GM19372 (cell line): ENCODE results near the gene DOCK9.
"Not testable (repeated sequence)": the region's sequence is repeated elsewhere in the genome, so short reads cannot be mapped to it uniquely, and the experiment has no call there.

Experiments
- ATAC-seq: cut with Tn5 transposase; IDR thresholded peaks from one replicate; pipeline ENCODE4 v1.9.1; 2021; ENCODE audit warnings: mild to moderate bottlenecking, low read depth, moderate library complexity; ENCODE audit not compliant: unreplicated experiment

Gene DOCK9

DNA sequence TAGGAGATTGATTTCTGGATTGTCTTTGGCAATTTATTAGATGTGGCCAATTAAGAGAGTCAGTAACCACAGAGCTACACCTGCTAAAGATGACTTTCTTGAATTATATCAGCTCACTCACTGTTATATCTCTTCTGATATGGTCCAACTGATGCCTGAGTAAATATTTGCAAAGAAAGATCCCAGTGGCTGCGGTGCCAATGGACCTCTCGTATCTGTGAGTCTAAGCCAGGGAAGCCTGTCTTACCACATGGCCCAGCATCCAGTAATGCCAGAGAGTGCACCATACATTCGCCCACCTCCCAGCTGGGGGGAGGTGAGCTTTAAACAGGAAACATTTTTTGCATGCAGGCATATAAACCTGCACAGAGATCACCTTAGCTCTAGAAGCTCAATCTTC, 142.7 kb downstream of the DOCK9 start:
- no peak for ATAC-seq

- no peak for ATAC-seq
Measured at GRCh38 chr13:98834254-98834960, 143.5 kb downstream of the DOCK9 start.

- no peak for ATAC-seq
Measured at GRCh38 chr13:98831236-98831635, 146.6 kb downstream of the DOCK9 start.

GRCh38 chr13:98829541-98829940, 148.3 kb downstream of the DOCK9 start:
- ATAC-seq, result no peak

GRCh38 chr13:98828614-98829013, 149.2 kb downstream of the DOCK9 start:
- ATAC-seq, result no peak

DNA sequence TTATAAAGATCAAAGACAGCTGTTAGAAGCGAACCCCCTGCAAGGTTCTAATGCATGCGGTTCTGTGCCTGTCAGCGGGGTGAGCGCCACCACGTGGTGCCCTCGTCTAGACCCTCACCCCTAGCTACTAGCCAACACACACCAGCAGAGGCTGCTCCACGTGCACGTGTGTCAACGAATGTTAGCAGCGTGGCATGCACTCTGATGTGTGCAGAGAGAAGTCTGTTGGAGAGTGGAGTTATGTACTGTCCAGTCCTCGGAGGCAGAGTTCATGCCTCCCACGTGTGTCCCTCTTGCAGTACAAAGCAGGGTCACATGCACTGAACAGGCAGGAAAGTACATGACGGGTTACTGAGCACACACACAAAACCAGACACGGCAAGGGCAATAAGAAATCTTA, 150.4 kb downstream of the DOCK9 start:
- no peak for ATAC-seq

DNA sequence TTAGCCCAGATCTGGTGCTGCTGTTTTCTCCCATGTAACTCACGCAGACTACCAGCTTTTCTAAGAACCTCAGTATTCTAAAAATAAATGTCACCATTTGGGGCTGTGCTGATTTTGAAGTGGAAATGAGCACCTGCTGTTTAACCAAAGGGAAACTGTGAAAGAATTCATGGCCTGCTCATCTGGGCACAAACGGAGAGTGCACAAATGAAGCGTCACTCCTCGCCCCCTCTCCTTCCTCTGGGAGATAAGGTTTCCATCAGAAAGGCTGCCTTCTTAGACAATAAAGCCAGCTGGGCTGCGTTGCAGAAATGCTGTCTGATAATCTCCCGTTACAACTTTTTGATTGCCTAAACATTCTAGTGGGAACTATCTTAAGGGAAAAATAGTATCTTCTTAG, 151.7 kb downstream of the DOCK9 start:
- ATAC-seq, result no peak

- ATAC-seq, result no peak
Measured at GRCh38 chr13:98825659-98826058, 152.2 kb downstream of the DOCK9 start.

GRCh38 chr13:98824376-98825160, 153.3 kb downstream of the DOCK9 start:
- no peak for ATAC-seq

GRCh38 chr13:98823442-98823841, 154.4 kb downstream of the DOCK9 start:
- no peak for ATAC-seq

- no peak for ATAC-seq
Measured at GRCh38 chr13:98822225-98822606, 155.6 kb downstream of the DOCK9 start.

DNA sequence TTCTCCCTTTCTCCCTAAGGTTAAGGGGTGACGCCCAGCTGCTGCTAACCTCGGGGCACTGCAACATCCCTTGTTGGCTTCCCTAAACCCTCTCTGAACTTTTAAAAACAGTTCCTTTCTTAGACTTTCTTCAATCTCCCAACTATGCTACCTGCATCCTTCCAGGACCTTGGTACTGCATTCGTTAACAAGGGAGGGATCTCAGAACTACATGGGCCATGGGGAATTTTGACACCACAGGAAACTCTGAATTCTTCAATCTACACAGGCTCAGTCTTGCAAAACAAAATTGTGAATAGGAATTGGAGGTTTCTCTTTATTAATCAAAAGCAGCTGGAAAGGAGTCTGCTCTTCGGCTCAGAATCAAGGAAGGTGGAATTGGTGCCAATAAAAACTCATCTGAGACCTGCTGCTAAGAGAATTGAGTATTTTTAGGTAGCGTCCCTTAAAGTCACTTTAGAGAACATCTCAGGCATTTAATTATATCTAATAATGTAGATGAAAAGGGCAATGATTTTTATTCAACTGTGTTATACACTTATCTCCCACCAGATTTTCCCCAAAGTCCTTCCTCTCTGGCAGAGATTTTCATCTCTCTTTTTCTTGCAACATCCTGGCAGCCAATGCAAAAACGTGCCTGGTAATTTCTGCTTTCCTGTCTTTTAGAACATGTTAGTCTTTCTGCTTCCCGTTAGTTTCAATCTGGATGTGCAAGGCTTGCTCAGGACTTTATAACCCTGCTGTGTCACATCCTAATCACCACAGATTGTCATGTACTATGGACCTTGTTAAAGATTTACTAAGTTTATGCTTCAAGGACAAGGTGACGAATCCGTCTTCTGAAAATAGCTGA, 156.3 kb downstream of the DOCK9 start:
- no peak for ATAC-seq

GRCh38 chr13:98820744-98821371, 157.0 kb downstream of the DOCK9 start:
- no peak for ATAC-seq

DNA sequence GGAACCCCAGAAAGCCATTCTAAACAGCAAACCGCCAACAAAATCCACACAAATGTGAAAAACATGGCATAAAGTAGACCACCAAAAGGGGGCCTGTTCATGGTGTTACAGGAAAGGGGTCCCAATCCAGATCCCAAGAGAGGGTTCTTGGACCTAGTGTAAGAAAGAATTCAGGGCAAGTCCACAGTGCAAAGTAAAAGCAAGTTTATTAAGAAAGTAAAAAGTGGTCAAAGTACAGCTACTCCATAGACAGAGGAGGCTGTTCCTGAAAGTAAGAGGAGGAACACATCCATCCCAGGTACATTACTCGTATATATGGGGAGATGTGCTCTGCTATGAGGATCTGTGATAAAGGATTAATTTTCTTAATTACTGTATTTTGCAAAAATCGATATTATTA, 157.6 kb downstream of the DOCK9 start:
- ATAC-seq, result no peak

GRCh38 chr13:98819382-98820010, 158.4 kb downstream of the DOCK9 start:
- ATAC-seq, result no peak

- no peak for ATAC-seq
Measured at GRCh38 chr13:98816406-98816805, 161.5 kb downstream of the DOCK9 start.

- no peak for ATAC-seq
Measured at GRCh38 chr13:98813993-98814392, 163.9 kb downstream of the DOCK9 start.

DNA sequence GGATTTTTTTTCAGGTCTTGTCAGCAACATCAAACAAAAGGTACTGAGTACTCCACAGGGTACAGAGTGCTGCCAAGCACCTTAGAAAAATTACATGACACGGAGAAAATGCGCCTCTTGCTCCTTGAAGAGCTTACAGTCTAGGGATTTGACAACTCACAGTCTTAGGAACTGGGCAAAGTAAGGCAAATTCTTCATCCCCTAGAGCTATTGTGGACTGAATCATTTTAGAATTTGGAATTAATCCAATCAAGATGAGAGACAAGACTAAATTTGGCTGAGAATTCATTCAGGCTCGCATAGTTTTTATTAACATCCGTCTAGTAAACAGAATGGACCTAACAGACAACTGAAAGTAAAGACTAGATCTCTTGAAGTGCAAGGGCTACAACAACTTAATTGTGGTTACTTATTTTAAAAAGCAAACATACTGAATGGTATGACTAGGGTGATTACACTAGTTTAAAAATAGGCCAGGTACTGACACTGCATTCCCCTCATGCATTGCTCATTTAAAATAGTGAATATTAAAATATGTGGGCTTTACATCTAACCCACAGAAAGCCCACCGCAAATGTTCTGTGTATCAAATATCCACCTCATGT, 165.6 kb downstream of the DOCK9 start:
- ATAC-seq, result not testable (repeated sequence)

- ATAC-seq, result no peak
Measured at GRCh38 chr13:98810746-98811145, 167.1 kb downstream of the DOCK9 start.

- no peak for ATAC-seq
Measured at GRCh38 chr13:98809345-98809777, 168.5 kb downstream of the DOCK9 start.
